ENCODE data around the gene EFHC1. TPM values are rescaled to one million over a fixed set of nuclear protein-coding genes. Genes with fewer than 3 reads are reported as not detected.

Gene EFHC1
- total RNA-seq, 1 experiment from 2014 or later, result 26.9 TPM

- ChIA-PET POLR2A (interaction anchor here (1.0 to 1.5 kb wide), 5 partner anchors 9 to 29 kb away, joined by 3 to 6 read pairs (median 3); no protein-coding TSS in a partner anchor), CTCF (interaction anchor here (0.6 to 1.7 kb wide), 5 partner anchors 35 to 373 kb away, joined by 3 to 6 read pairs (median 4); no protein-coding TSS in a partner anchor)
- no peak for TF ChIP-seq CTCF (IDR thresholded peaks at IDR 0.05; ENCODE audit: unreplicated experiment)
- H3K36me3 Mint-ChIP-seq (ENCODE audit: insufficient read depth, unreplicated experiment), result peaks cover 12% of the 10 kb centered on the region
- no peak overlapping the region for H3K4me3 Mint-ChIP-seq (ENCODE audit: unreplicated experiment)
- no TSS peak for BruUV-seq (replicated peaks)
- DNase-seq (ENCODE audit: unreplicated experiment), result no peak
- peaks cover 46% of the 10 kb centered on the region for H3K4me1 Mint-ChIP-seq (ENCODE audit: insufficient read depth, unreplicated experiment)
- no peaks in the 10 kb centered on the region for H3K27me3 Mint-ChIP-seq (ENCODE audit: insufficient read depth, unreplicated experiment)
- H3K9me3 Mint-ChIP-seq (ENCODE audit: unreplicated experiment), result no peaks in the 10 kb centered on the region
- no peak overlapping the region for H3K27ac Mint-ChIP-seq (ENCODE audit: low read depth, unreplicated experiment)
- intact Hi-C loops (cut with micrococcal nuclease), result no loop called here
Observed at GRCh38 chr6:52535711-52536423, 115.7 kb downstream of the EFHC1 start.

- H3K9me3 Mint-ChIP-seq (ENCODE audit: unreplicated experiment), result no peaks in the 10 kb centered on the region
- no peaks in the 10 kb centered on the region for H3K27me3 Mint-ChIP-seq (ENCODE audit: insufficient read depth, unreplicated experiment)
- DNase-seq (ENCODE audit: unreplicated experiment), result no peak
- H3K4me3 Mint-ChIP-seq (ENCODE audit: unreplicated experiment), result no peak overlapping the region
- peaks cover 12% of the 10 kb centered on the region for H3K36me3 Mint-ChIP-seq (ENCODE audit: insufficient read depth, unreplicated experiment)
- intact Hi-C loops (cut with micrococcal nuclease), result no loop called here
- TF ChIP-seq CTCF (IDR thresholded peaks at IDR 0.05; ENCODE audit: unreplicated experiment), result no peak
- POLR2A ChIA-PET, result interaction anchor here (1.0 to 1.5 kb wide), 5 partner anchors 10 to 19 kb away, joined by 3 to 6 read pairs (median 3); no protein-coding TSS in a partner anchor
- CTCF ChIA-PET, result interaction anchor here (0.8 to 1.7 kb wide), 7 partner anchors 9 to 129 kb away, joined by 3 to 5 read pairs (median 3); no protein-coding TSS in a partner anchor
- peaks cover 46% of the 10 kb centered on the region for H3K4me1 Mint-ChIP-seq (ENCODE audit: insufficient read depth, unreplicated experiment)
- BruUV-seq (replicated peaks), result no TSS peak
- peak overlapping the region; percentile 46 for H3K27ac Mint-ChIP-seq (ENCODE audit: low read depth, unreplicated experiment)
Observed at GRCh38 chr6:52536424-52536916, 116.3 kb downstream of the EFHC1 start.

- CTCF ChIA-PET, result interaction anchor here (0.6 to 1.7 kb wide), 8 partner anchors 10 to 120 kb away, joined by 3 to 5 read pairs (median 3); no protein-coding TSS in a partner anchor
- intact Hi-C loops (cut with micrococcal nuclease), result no loop called here
- H3K36me3 Mint-ChIP-seq (ENCODE audit: insufficient read depth, unreplicated experiment), result peaks cover 12% of the 10 kb centered on the region
- peaks cover 46% of the 10 kb centered on the region for H3K4me1 Mint-ChIP-seq (ENCODE audit: insufficient read depth, unreplicated experiment)
- no peak overlapping the region for H3K4me3 Mint-ChIP-seq (ENCODE audit: unreplicated experiment)
- peak overlapping the region; percentile 46 for H3K27ac Mint-ChIP-seq (ENCODE audit: low read depth, unreplicated experiment)
- no peaks in the 10 kb centered on the region for H3K27me3 Mint-ChIP-seq (ENCODE audit: insufficient read depth, unreplicated experiment)
- no TSS peak for BruUV-seq (replicated peaks)
- TF ChIP-seq CTCF (IDR thresholded peaks at IDR 0.05; ENCODE audit: unreplicated experiment), result no peak
- no peak for DNase-seq (ENCODE audit: unreplicated experiment)
- H3K9me3 Mint-ChIP-seq (ENCODE audit: unreplicated experiment), result no peaks in the 10 kb centered on the region
- POLR2A ChIA-PET, result interaction anchor here (0.7 to 1.3 kb wide), 5 partner anchors 13 to 53 kb away, joined by 3 to 5 read pairs (median 3); no protein-coding TSS in a partner anchor
Observed at GRCh38 chr6:52537001-52537753, 117.0 kb downstream of the EFHC1 start.

Data from MCF 10A (cell line).